Smooth muscle cell (in vitro differentiated cells): Measurements from ENCODE around the gene RABGAP1L. TPM values are rescaled to one million over a fixed set of nuclear protein-coding genes. Genes with fewer than 3 reads are reported as not detected.

Experiments
- DNase-seq: peaks from one replicate; lab custom pipeline; 2025; ENCODE audit not compliant: unreplicated experiment; lab: John Stamatoyannopoulos, UW
- H2AFZ ChIP-seq: fragments of 200-600 bp; sonication (generic); 2 replicates; pipeline ENCODE4 v1.6.0; 2016; ENCODE audit warnings: antibody characterized with exemption, low read depth, mild to moderate bottlenecking
- H3F3A ChIP-seq: fragments of 200-600 bp; sonication (generic); 2 replicates; pipeline ENCODE4 v1.6.0; 2017; ENCODE audit warnings: antibody characterized with exemption, low read depth
- H3K27ac ChIP-seq: fragments of 200-600 bp; sonication (generic); 2 replicates; pipeline ENCODE4 v1.5.1; 2016; ENCODE audit warnings: low read depth, mild to moderate bottlenecking
- H3K27me3 ChIP-seq: fragments of 200-600 bp; sonication (generic); 2 replicates; pipeline ENCODE4 v1.6.1; 2016; ENCODE audit warnings: low read depth, mild to moderate bottlenecking
- H3K36me3 ChIP-seq: fragments of 200-600 bp; sonication (generic); 2 replicates; pipeline ENCODE4 v1.5.1; 2016; ENCODE audit warnings: low read depth
- H3K4me1 ChIP-seq: fragments of 200-600 bp; sonication (generic); 2 replicates; pipeline ENCODE4 v1.5.1; 2016; ENCODE audit warnings: low read depth
- H3K4me2 ChIP-seq: fragments of 200-600 bp; sonication (generic); 2 replicates; pipeline ENCODE4 v1.6.0; 2016; ENCODE audit warnings: mild to moderate bottlenecking
- H3K4me3 ChIP-seq: fragments of 200-600 bp; sonication (generic); 2 replicates; pipeline ENCODE4 v1.5.1; 2016; ENCODE audit warnings: mild to moderate bottlenecking
- H3K79me2 ChIP-seq: fragments of 200-600 bp; sonication (generic); 2 replicates; pipeline ENCODE4 v1.6.0; 2016; ENCODE audit warnings: low read depth, mild to moderate bottlenecking
- H3K9ac ChIP-seq: fragments of 200-600 bp; sonication (generic); 2 replicates; pipeline ENCODE4 v1.6.0; 2016; ENCODE audit warnings: low read depth
- H3K9me3 ChIP-seq: fragments of 200-600 bp; sonication (generic); replicated peaks from 2 replicates; pipeline ENCODE4 v1.5.1; 2016; ENCODE audit warnings: low read depth
- H4K20me1 ChIP-seq: fragments of 200-600 bp; sonication (generic); 2 replicates; pipeline ENCODE4 v1.6.0; 2016; ENCODE audit warnings: low read depth
- CTCF ChIP-seq: fragments of 200-600 bp; sonication (generic); IDR thresholded peaks from 2 replicates; pipeline ENCODE4 v1.5.1; 2017; ENCODE audit warnings: borderline replicate concordance, mild to moderate bottlenecking, antibody characterized with exemption; ENCODE audit not compliant: insufficient read depth, poor library complexity, severe bottlenecking
- WGBS: methylation state at CpG from one replicate; pipeline ENCODE4 v1.1.7; 2016; ENCODE audit warnings: low lambda C conversion rate; 5-methylcytosine and 5-hydroxymethylcytosine counted together
- polyA plus RNA-seq: library from polyadenylated mRNA; unstranded; fragments of >200 nt; fragmentation: Nextera tagmentation; extraction: Ambion mirVana; gene quantifications from 2 replicates; pipeline ENCODE4 v1.2.1, GENCODE V29; 2016
- total RNA-seq: library from RNA; depleted of rRNA; stranded (reverse); fragments of >200 nt; gene quantifications from 2 replicates; pipeline ENCODE4 v1.2.3, GENCODE V29; 2014

RABGAP1L gene
- total and polyA plus RNA-seq, 2 experiments from 2014 or later, result 4.8 to 24.7 TPM

GRCh38 chr1:174366946-174367345 is 207.6 kb downstream of the RABGAP1L start:
- Histone ChIP-seq H3K79me2 (no peaks in the 10 kb centered on the region), H3K9ac (no peak overlapping the region), H3K36me3 (no peaks in the 10 kb centered on the region), H3F3A (no peaks in the 10 kb centered on the region), H3K4me3 (no peak overlapping the region), H3K27ac (no peak overlapping the region), H3K4me2 (no peak overlapping the region), H2AFZ (no peak overlapping the region), H3K9me3 (no peaks in the 10 kb centered on the region), H3K4me1 (no peaks in the 10 kb centered on the region), H4K20me1 (no peaks in the 10 kb centered on the region), H3K27me3 (no peaks in the 10 kb centered on the region)
- no peak for TF ChIP-seq CTCF
- DNase-seq, result no peak
- 96% methylated on average over 3 of the region's 3 CpGs for WGBS

GRCh38 chr1:174367892-174368291 is 208.6 kb downstream of the RABGAP1L start:
- H3K4me2 ChIP-seq, result no peak overlapping the region
- TF ChIP-seq CTCF, result no peak
- no peak overlapping the region for H3K9ac ChIP-seq
- no peaks in the 10 kb centered on the region for H3K27me3 ChIP-seq
- no peaks in the 10 kb centered on the region for H4K20me1 ChIP-seq
- no peak overlapping the region for H3K27ac ChIP-seq
- H3K9me3 ChIP-seq, result no peaks in the 10 kb centered on the region
- no peaks in the 10 kb centered on the region for H3K79me2 ChIP-seq
- no peaks in the 10 kb centered on the region for H3K4me1 ChIP-seq
- no peak overlapping the region for H2AFZ ChIP-seq
- no peak overlapping the region for H3K4me3 ChIP-seq
- no peaks in the 10 kb centered on the region for H3F3A ChIP-seq
- DNase-seq, result no peak
- H3K36me3 ChIP-seq, result no peaks in the 10 kb centered on the region
- 88% methylated on average over 5 of the region's 5 CpGs for WGBS

GRCh38 chr1:174376030-174376429 is 216.7 kb downstream of the RABGAP1L start:
- no peaks in the 10 kb centered on the region for H3K36me3 ChIP-seq
- H3K9me3 ChIP-seq, result no peaks in the 10 kb centered on the region
- H3K9ac ChIP-seq, result no peak overlapping the region
- no peak overlapping the region for H2AFZ ChIP-seq
- H3K4me2 ChIP-seq, result no peak overlapping the region
- WGBS, result 91% methylated on average over 2 of the region's 2 CpGs
- H3K27me3 ChIP-seq, result no peaks in the 10 kb centered on the region
- TF ChIP-seq CTCF, result no peak
- H3F3A ChIP-seq, result no peaks in the 10 kb centered on the region
- no peak overlapping the region for H3K27ac ChIP-seq
- no peaks in the 10 kb centered on the region for H4K20me1 ChIP-seq
- H3K4me1 ChIP-seq, result no peaks in the 10 kb centered on the region
- H3K79me2 ChIP-seq, result no peaks in the 10 kb centered on the region
- DNase-seq, result no peak
- H3K4me3 ChIP-seq, result no peak overlapping the region

GRCh38 chr1:174391716-174392115 is 232.4 kb downstream of the RABGAP1L start:
- H3K4me3 ChIP-seq, result no peak overlapping the region
- H2AFZ ChIP-seq, result no peak overlapping the region
- no peak overlapping the region for H3K9ac ChIP-seq
- no peak for DNase-seq
- no peaks in the 10 kb centered on the region for H3K4me1 ChIP-seq
- H3K79me2 ChIP-seq, result no peaks in the 10 kb centered on the region
- no peak for TF ChIP-seq CTCF
- H3F3A ChIP-seq, result no peaks in the 10 kb centered on the region
- H4K20me1 ChIP-seq, result no peaks in the 10 kb centered on the region
- H3K36me3 ChIP-seq, result no peaks in the 10 kb centered on the region
- H3K27me3 ChIP-seq, result no peaks in the 10 kb centered on the region
- no peak overlapping the region for H3K4me2 ChIP-seq
- H3K27ac ChIP-seq, result no peak overlapping the region
- H3K9me3 ChIP-seq, result no peaks in the 10 kb centered on the region
